T-cell (primary cell): Measurements from ENCODE around the gene CA14. TPM values are rescaled to one million over a fixed set of nuclear protein-coding genes. Genes with fewer than 3 reads are reported as not detected.
"Not testable (repeated sequence)": the region's sequence is repeated elsewhere in the genome, so short reads cannot be mapped to it uniquely, and the experiment has no call there.

Experiments used
- ATAC-seq, 4 experiments: fragments of 200-7000 bp in 3 of 4; fragments of 150-1000 bp in 1 of 4; cut with Tn5 transposase; replicated peaks in 1 of 4; 1 replicate in 3 of 4; 2 replicates in 1 of 4; pipeline ENCODE4 v1.10.0; 2021; ENCODE audit warnings: moderate library complexity in 3 of 4, mild to moderate bottlenecking in 2 of 4, moderate number of reproducible peaks in 1 of 4
- CTCF ChIA-PET, 2 donors: fragments of 300-600 bp; sonication (Branson Sonifier 250); formaldehyde crosslinking; loops; one replicate each; lab custom pipeline; 2022; ENCODE audit warnings: antibody characterized with exemption in 2 of 2; lab: Charles Lee
- POLR2A ChIA-PET, 2 donors: fragments of 300-600 bp; sonication (Branson Sonifier 250); formaldehyde crosslinking; loops; one replicate each; lab custom pipeline; 2022; ENCODE audit warnings: antibody characterized with exemption in 2 of 2; lab: Charles Lee
- DNase-seq, 35 experiments: peaks; one replicate each; pipeline versions ENCODE4 v3.0.0 to v3.0.0-alpha.2; 2013 to 2023
- H3K27ac ChIP-seq: one replicate; pipeline ENCODE4 v1.5.1; 2013; ENCODE audit warnings: low read length
- H3K27me3 ChIP-seq, 2 experiments: replicated peaks in 1 of 2; 1 replicate in 1 of 2; 2 replicates in 1 of 2; pipeline versions ENCODE4 v1.6.1 to v1.7.0; 2013; ENCODE audit warnings: low read length in 1 of 2, mixed read lengths in 1 of 2; ENCODE audit not compliant: control insufficient read depth in 2 of 2, insufficient read depth in 2 of 2; ENCODE audit errors: extremely low read depth in 1 of 2
- H3K36me3 ChIP-seq, 2 donors: 1 replicate in 1 of 2; 2 replicates in 1 of 2; pipeline versions ENCODE4 v1.6.1 to v1.7.0; 2013; ENCODE audit warnings: low read length in 1 of 2; ENCODE audit not compliant: control insufficient read depth in 2 of 2, insufficient read depth in 1 of 2; ENCODE audit errors: extremely low read depth in 1 of 2
- H3K4me1 ChIP-seq, 2 experiments: 1 replicate in 1 of 2; 2 replicates in 1 of 2; pipeline versions ENCODE4 v1.6.1 to v1.7.0; 2013; ENCODE audit warnings: low read length in 2 of 2, mixed read lengths in 1 of 2; ENCODE audit not compliant: insufficient read depth in 2 of 2, control insufficient read depth in 1 of 2; ENCODE audit errors: extremely low read depth in 1 of 2
- H3K4me3 ChIP-seq, 2 donors: 1 replicate in 1 of 2; 2 replicates in 1 of 2; pipeline versions ENCODE4 v1.5.1 to v1.7.0; 2013; ENCODE audit warnings: mild to moderate bottlenecking in 2 of 2, low read length in 1 of 2, moderate library complexity in 1 of 2; ENCODE audit not compliant: control insufficient read depth in 1 of 2; ENCODE audit errors: extremely low read depth in 1 of 2
- H3K9me3 ChIP-seq: 2 replicates; pipeline ENCODE4 v1.7.0; 2013
- H3K27ac Mint-ChIP-seq, 2 donors: one replicate each; pipeline ENCODE4 v1.8.0; 2020 to 2021; ENCODE audit warnings: mild to moderate bottlenecking in 2 of 2, mixed read lengths in 2 of 2
- H3K27me3 Mint-ChIP-seq, 2 donors: one replicate each; pipeline ENCODE4 v1.8.0; 2021 to 2022; ENCODE audit warnings: mixed read lengths in 2 of 2
- H3K36me3 Mint-ChIP-seq: one replicate; pipeline ENCODE4 v1.8.0; 2021; ENCODE audit warnings: mixed read lengths
- H3K4me1 Mint-ChIP-seq, 3 donors: one replicate each; pipeline ENCODE4 v1.8.0; 2020 to 2022; ENCODE audit warnings: mixed read lengths in 3 of 3, mild to moderate bottlenecking in 1 of 3
- H3K4me3 Mint-ChIP-seq, 3 donors: one replicate each; pipeline ENCODE4 v1.8.0; 2020 to 2022; ENCODE audit warnings: mild to moderate bottlenecking in 3 of 3, mixed read lengths in 3 of 3, moderate library complexity in 3 of 3
- H3K9me3 Mint-ChIP-seq, 3 donors: one replicate each; pipeline ENCODE4 v1.8.0; 2020 to 2022; ENCODE audit warnings: mixed read lengths in 3 of 3
- WGBS: methylation state at CpG from one replicate; pipeline ENCODE4 v1.1.5; 2013; ENCODE audit warnings: missing lambda C conversion rate; ENCODE audit not compliant: insufficient coverage; 5-methylcytosine and 5-hydroxymethylcytosine counted together
- total RNA-seq, 35 experiments: library from RNA in 6 of 35; stranded (reverse) in 6 of 35; fragments of 120-200 nt in 1 of 35; gene quantifications; one replicate each; pipeline versions ENCODE4 v1.2.1 to v1.2.4 and lab custom pipeline; 2013 to 2026

Gene CA14
- total RNA-seq, 5 donors from 2014 or later (not counting 1 experiment from before 2014, with no cell fraction given) = not detected

GRCh38 chr1:150302902-150303301 is 45.3 kb downstream of the CA14 start:
- H3K4me1 ChIP-seq = no peaks in the 10 kb centered on the region
- CTCF ChIA-PET = interaction anchor here in 1 of 2 donors (0.5 kb wide), 1 partner anchor 36 kb away, joined by 6 read pairs; no protein-coding TSS in a partner anchor
- H3K4me1 Mint-ChIP-seq = peaks cover 5 to 23% (median 13%) of the 10 kb centered on the region in 3 donors
- H3K4me3 ChIP-seq = no peak overlapping the region
- H3K27ac Mint-ChIP-seq = peak overlapping the region in 1 of 2 donors; percentile 15
- peaks cover 5 to 32% of the 10 kb centered on the region in 2 donors for H3K36me3 ChIP-seq
- no peaks in the 10 kb centered on the region for H3K27me3 Mint-ChIP-seq
- ATAC-seq (no peak), DNase-seq (no peak)
- H3K27me3 ChIP-seq = no peaks in the 10 kb centered on the region
- 85% methylated on average over 2 of the region's 2 CpGs for WGBS
- no peaks in the 10 kb centered on the region for H3K9me3 ChIP-seq
- no peak overlapping the region for H3K27ac ChIP-seq
- no peak overlapping the region for H3K4me3 Mint-ChIP-seq
- POLR2A ChIA-PET = interaction anchor here in 1 of 2 donors (0.5 kb wide), 1 partner anchor 977 kb away, joined by 9 read pairs; no protein-coding TSS in a partner anchor
- H3K9me3 Mint-ChIP-seq = no peaks in the 10 kb centered on the region
- peaks cover 20% of the 10 kb centered on the region for H3K36me3 Mint-ChIP-seq

GRCh38 chr1:150308585-150308984 is 51.0 kb downstream of the CA14 start:
- WGBS = no CpG with 5 or more reads among the region's 9 CpGs
- ATAC-seq, H3K4me1 Mint-ChIP-seq, H3K27ac Mint-ChIP-seq, H3K27ac ChIP-seq, H3K9me3 ChIP-seq, CTCF ChIA-PET, H3K27me3 Mint-ChIP-seq, POLR2A ChIA-PET, H3K4me3 ChIP-seq, H3K4me3 Mint-ChIP-seq, H3K9me3 Mint-ChIP-seq, DNase-seq, H3K27me3 ChIP-seq, H3K4me1 ChIP-seq: not testable (repeated sequence)
- peaks cover 0 to 12% of the 10 kb centered on the region in 2 donors for H3K36me3 ChIP-seq
- peaks cover 15% of the 10 kb centered on the region for H3K36me3 Mint-ChIP-seq

GRCh38 chr1:150309758-150310508 is 52.4 kb downstream of the CA14 start:
- no peak for ATAC-seq
- Mint-ChIP-seq H3K36me3 (peaks cover 13% of the 10 kb centered on the region), H3K27me3 (no peaks in the 10 kb centered on the region), H3K27ac (peak overlapping the region in 1 of 2 donors; percentile 45), H3K4me3 (no peak overlapping the region), H3K9me3 (no peaks in the 10 kb centered on the region), H3K4me1 (no peaks in the 10 kb centered on the region)
- ChIA-PET CTCF (no interaction called here), POLR2A (no interaction called here)
- no peaks in the 10 kb centered on the region for H3K9me3 ChIP-seq
- no peaks in the 10 kb centered on the region for H3K4me1 ChIP-seq
- WGBS = 83% methylated on average over 6 of the region's 10 CpGs
- H3K27me3 ChIP-seq = no peaks in the 10 kb centered on the region
- H3K27ac ChIP-seq = no peak overlapping the region
- peaks cover 0 to 12% of the 10 kb centered on the region in 2 donors for H3K36me3 ChIP-seq
- DNase-seq = no peak
- H3K4me3 ChIP-seq = no peak overlapping the region

- no peaks in the 10 kb centered on the region for H3K9me3 Mint-ChIP-seq
- no peaks in the 10 kb centered on the region for H3K4me1 ChIP-seq
- WGBS = 100% methylated on average over 1 of the region's 2 CpGs
- H3K27me3 Mint-ChIP-seq = no peaks in the 10 kb centered on the region
- H3K27ac Mint-ChIP-seq = no peak overlapping the region
- ChIA-PET CTCF (interaction anchor here in 1 of 2 donors (0.6 kb wide), 1 partner anchor 12 kb away, joined by 3 read pairs; no protein-coding TSS in a partner anchor), POLR2A (no interaction called here)
- peaks cover 0 to 12% of the 10 kb centered on the region in 2 donors for H3K36me3 ChIP-seq
- H3K4me3 ChIP-seq = no peak overlapping the region
- ATAC-seq (no peak), DNase-seq (no peak)
- H3K27ac ChIP-seq = no peak overlapping the region
- no peak overlapping the region for H3K4me3 Mint-ChIP-seq
- H3K27me3 ChIP-seq = no peaks in the 10 kb centered on the region
- H3K9me3 ChIP-seq = no peaks in the 10 kb centered on the region
- no peaks in the 10 kb centered on the region for H3K4me1 Mint-ChIP-seq
- H3K36me3 Mint-ChIP-seq = peaks cover 13% of the 10 kb centered on the region
Observed at GRCh38 chr1:150311762-150312161, 54.2 kb downstream of the CA14 start.

Other genes starting within 250 kb of the CA14 start
- 10 to 100 TPM in 3 of 5 donors, 1 to 10 TPM in 2; 7.8 to 13.7 (median 10.2) TPM for gene OTUD7B, start 247.0 kb upstream of the CA14 start, total RNA-seq
- gene VPS45, start 190.0 kb upstream of the CA14 start, total RNA-seq = 10 to 100 TPM; 24.9 to 30.7 (median 28.0) TPM
- 100 to 1,000 TPM in 3 of 5 donors, 10 to 100 TPM in 2; 68.9 to 183 (median 154) TPM for gene PLEKHO1, start 107.9 kb upstream of the CA14 start, total RNA-seq
- gene ANP32E, start 21.7 kb upstream of the CA14 start, total RNA-seq = 10 to 100 TPM; 40.2 to 46.3 (median 44.9) TPM
- 100 to 1,000 TPM; 118 to 133 (median 124) TPM for gene APH1A, start 11.2 kb downstream of the CA14 start, total RNA-seq
- 1 to 10 TPM; 2.1 to 4.1 (median 3.2) TPM for gene C1orf54, start 15.0 kb downstream of the CA14 start, total RNA-seq
- 1 to 10 TPM in 4 of 5 donors, under 1 TPM in 1; 0.63 to 2.9 (median 1.3) TPM for gene CIART, start 24.8 kb downstream of the CA14 start, total RNA-seq
- gene MRPS21, start 36.1 kb downstream of the CA14 start, total RNA-seq = 10 to 100 TPM; 51.9 to 75.0 (median 66.8) TPM
- 100 to 1,000 TPM; 100 to 153 (median 105) TPM for gene PRPF3, start 63.8 kb downstream of the CA14 start, total RNA-seq
- gene RPRD2, start 106.4 kb downstream of the CA14 start, total RNA-seq = 10 to 100 TPM; 44.2 to 50.6 (median 46.7) TPM
- 10 to 100 TPM; 24.1 to 35.9 (median 30.2) TPM for gene TARS2, start 229.6 kb downstream of the CA14 start, total RNA-seq